ENCODE measurements around the gene SLC25A39. TPM values are rescaled to one million over a fixed set of nuclear protein-coding genes. Genes with fewer than 3 reads are reported as not detected.

The SLC25A39 gene
- total and polyA plus RNA-seq, 2 of the 13 experiments (the other 11 are each of a cell fraction or from before 2014, with no cell fraction given): 144 to 151 TPM

DNA sequence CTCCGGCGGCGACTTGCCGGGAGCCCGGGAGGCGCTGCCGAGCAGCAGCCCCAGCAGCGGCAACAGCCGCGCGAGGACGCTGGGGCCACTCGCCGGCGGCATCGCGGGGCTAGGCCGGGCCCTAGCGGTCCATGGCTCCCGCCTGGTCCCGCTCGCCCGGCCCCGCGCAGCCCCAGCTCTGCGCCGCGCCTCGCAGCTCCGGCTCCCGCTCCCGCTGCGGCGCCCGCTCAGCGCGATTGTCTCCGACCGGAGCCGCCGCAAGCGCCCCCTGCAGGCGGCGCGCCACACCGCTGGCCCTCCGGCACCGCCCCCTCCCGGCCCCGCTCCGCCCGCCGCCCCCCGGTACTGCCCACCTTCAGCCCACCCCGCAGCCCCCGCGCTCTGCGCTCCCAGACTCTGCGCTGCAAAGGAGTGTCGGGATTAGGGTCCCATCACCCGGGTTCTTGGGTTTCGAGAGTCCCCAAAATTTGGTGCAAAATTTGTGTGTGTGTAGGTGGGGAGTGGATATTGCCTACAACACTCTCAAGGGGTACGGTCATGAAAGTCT lies 39.1 kb upstream of the SLC25A39 start, which contains the start of gene FAM171A2:
TSS of gene FAM171A2 (minus strand) at position 241 of the 547 bp plus-strand sequence. CDS start at position 102, 139 bp downstream.
- 1% methylated on average over 13 of the region's 63 CpGs for WGBS (ENCODE audit: low lambda C conversion rate)
- in situ Hi-C loops (cut with HindIII; ENCODE audit: extremely low pct_ligation_motif_present, low pct_unique_long_range_greater_than_20kb): no loop called here
- Histone ChIP-seq H3K27me3 (ENCODE audit: control insufficient read depth in 1 of 2, insufficient read depth in 2 of 2, low read length in 2 of 2) (peaks cover 1 to 14% of the 10 kb centered on the region in 2 experiments; a peak in 3 of 5 replicates), H3K4me2 (ENCODE audit: low read depth, low read length) (peak within 1 kb of the TSS; percentile 98), H3K36me3 (replicated peaks in 1 of 2; ENCODE audit: control insufficient read depth in 1 of 2, insufficient read depth in 2 of 2, low read length in 2 of 2) (no peaks in the 10 kb centered on the region), H3K79me2 (ENCODE audit: insufficient read depth, low read length) (no peaks in the 10 kb centered on the region), H3K27ac (ENCODE audit: extremely low read length, insufficient read depth, low read length) (no peak within 1 kb of the TSS), H4K20me1 (ENCODE audit: insufficient read depth, low read length) (no peaks in the 10 kb centered on the region), H3K4me3 (replicated peaks in 1 of 3; ENCODE audit: insufficient read depth in 1 of 3, low read depth in 2 of 3, low read length in 3 of 3) (peak within 1 kb of the TSS; percentile 75 to 82 (median 76)), H3K9me3 (ENCODE audit: low read length) (no peaks in the 10 kb centered on the region), H2AFZ (ENCODE audit: low read length) (peak within 1 kb of the TSS; percentile 23), H3K9ac (ENCODE audit: insufficient read depth, low read depth, low read length) (peak within 1 kb of the TSS; percentile 67; the same call in 1 of the 2 replicates), H3K4me1 (ENCODE audit: insufficient read depth, low read length) (peaks cover 55% of the 10 kb centered on the region)
- ATAC-seq (peak; percentile 82), DNase-seq (ENCODE audit: low spot score) (no peak), FAIRE-seq (no peak)
- ChIA-PET POLR2A (interaction anchor here (0.7 to 3.2 kb wide), 6 partner anchors 9 to 535 kb away, joined by 3 to 19 read pairs (median 5); partner anchors contain the start of genes GRN and UBTF), CTCF (ENCODE audit: low intra/inter-chr PET ratio, low total read pairs) (interaction anchor here (1.8 kb wide), 1 partner anchor 9 kb away, joined by 9 read pairs; no protein-coding TSS in a partner anchor)
- BruUV-seq (replicated peaks): no TSS peak
- intact Hi-C loops (cut with micrococcal nuclease; ENCODE audit: unreplicated experiment): no loop called here
- no peak for TF ChIP-seq SMARCE1 (IDR thresholded peaks at IDR 0.05; ENCODE audit: borderline replicate concordance)
- TF ChIP-seq, protein P1, sequence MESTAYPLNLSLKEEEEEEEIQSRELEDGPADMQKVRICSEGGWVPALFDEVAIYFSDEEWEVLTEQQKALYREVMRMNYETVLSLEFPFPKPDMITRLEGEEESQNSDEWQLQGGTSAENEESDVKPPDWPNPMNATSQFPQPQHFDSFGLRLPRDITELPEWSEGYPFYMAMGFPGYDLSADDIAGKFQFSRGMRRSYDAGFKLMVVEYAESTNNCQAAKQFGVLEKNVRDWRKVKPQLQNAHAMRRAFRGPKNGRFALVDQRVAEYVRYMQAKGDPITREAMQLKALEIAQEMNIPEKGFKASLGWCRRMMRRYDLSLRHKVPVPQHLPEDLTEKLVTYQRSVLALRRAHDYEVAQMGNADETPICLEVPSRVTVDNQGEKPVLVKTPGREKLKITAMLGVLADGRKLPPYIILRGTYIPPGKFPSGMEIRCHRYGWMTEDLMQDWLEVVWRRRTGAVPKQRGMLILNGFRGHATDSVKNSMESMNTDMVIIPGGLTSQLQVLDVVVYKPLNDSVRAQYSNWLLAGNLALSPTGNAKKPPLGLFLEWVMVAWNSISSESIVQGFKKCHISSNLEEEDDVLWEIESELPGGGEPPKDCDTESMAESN (CRISPR knock-in tag; conservative IDR thresholded peaks at IDR 0.05): 0 out of 2 replicates have a peak, but pooled peaks have one; percentile 36
- 0 out of 2 replicates have a peak, but pooled peaks have one; percentile 68 for TF ChIP-seq ZNF547 (CRISPR knock-in tag; IDR thresholded peaks at IDR 0.05)
- no peak for TF ChIP-seq ZNF75D (CRISPR knock-in tag; IDR thresholded peaks at IDR 0.05; ENCODE audit: borderline replicate concordance)
- no peak for TF ChIP-seq ZNF33A (CRISPR knock-in tag; IDR thresholded peaks at IDR 0.05; ENCODE audit: borderline replicate concordance)
- TF ChIP-seq ZNF891 (CRISPR knock-in tag; IDR thresholded peaks at IDR 0.05): 0 out of 2 replicates have a peak, but pooled peaks have one; percentile 24
- no peak for TF ChIP-seq ATM (IDR thresholded peaks at IDR 0.05; ENCODE audit: borderline replicate concordance)
- TF ChIP-seq, protein P2, sequence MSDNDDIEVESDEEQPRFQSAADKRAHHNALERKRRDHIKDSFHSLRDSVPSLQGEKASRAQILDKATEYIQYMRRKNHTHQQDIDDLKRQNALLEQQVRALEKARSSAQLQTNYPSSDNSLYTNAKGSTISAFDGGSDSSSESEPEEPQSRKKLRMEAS (IDR thresholded peaks at IDR 0.05): peak; percentile 81
- no peak for TF ChIP-seq SRF (IDR thresholded peaks at IDR 0.05; ENCODE audit: low read depth, low read length)
- no peak for TF ChIP-seq ZNF839 (CRISPR knock-in tag; IDR thresholded peaks at IDR 0.05; ENCODE audit: borderline replicate concordance)
- TF ChIP-seq RCOR2 (CRISPR knock-in tag; IDR thresholded peaks at IDR 0.05): no peak
- TF ChIP-seq, protein P3, sequence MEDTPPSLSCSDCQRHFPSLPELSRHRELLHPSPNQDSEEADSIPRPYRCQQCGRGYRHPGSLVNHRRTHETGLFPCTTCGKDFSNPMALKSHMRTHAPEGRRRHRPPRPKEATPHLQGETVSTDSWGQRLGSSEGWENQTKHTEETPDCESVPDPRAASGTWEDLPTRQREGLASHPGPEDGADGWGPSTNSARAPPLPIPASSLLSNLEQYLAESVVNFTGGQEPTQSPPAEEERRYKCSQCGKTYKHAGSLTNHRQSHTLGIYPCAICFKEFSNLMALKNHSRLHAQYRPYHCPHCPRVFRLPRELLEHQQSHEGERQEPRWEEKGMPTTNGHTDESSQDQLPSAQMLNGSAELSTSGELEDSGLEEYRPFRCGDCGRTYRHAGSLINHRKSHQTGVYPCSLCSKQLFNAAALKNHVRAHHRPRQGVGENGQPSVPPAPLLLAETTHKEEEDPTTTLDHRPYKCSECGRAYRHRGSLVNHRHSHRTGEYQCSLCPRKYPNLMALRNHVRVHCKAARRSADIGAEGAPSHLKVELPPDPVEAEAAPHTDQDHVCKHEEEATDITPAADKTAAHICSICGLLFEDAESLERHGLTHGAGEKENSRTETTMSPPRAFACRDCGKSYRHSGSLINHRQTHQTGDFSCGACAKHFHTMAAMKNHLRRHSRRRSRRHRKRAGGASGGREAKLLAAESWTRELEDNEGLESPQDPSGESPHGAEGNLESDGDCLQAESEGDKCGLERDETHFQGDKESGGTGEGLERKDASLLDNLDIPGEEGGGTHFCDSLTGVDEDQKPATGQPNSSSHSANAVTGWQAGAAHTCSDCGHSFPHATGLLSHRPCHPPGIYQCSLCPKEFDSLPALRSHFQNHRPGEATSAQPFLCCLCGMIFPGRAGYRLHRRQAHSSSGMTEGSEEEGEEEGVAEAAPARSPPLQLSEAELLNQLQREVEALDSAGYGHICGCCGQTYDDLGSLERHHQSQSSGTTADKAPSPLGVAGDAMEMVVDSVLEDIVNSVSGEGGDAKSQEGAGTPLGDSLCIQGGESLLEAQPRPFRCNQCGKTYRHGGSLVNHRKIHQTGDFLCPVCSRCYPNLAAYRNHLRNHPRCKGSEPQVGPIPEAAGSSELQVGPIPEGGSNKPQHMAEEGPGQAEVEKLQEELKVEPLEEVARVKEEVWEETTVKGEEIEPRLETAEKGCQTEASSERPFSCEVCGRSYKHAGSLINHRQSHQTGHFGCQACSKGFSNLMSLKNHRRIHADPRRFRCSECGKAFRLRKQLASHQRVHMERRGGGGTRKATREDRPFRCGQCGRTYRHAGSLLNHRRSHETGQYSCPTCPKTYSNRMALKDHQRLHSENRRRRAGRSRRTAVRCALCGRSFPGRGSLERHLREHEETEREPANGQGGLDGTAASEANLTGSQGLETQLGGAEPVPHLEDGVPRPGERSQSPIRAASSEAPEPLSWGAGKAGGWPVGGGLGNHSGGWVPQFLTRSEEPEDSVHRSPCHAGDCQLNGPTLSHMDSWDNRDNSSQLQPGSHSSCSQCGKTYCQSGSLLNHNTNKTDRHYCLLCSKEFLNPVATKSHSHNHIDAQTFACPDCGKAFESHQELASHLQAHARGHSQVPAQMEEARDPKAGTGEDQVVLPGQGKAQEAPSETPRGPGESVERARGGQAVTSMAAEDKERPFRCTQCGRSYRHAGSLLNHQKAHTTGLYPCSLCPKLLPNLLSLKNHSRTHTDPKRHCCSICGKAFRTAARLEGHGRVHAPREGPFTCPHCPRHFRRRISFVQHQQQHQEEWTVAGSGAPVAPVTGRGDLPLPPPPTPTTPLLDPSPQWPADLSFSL (CRISPR knock-in tag; IDR thresholded peaks at IDR 0.05): no peak
- TF ChIP-seq ZNF614 (CRISPR knock-in tag; IDR thresholded peaks at IDR 0.05; ENCODE audit: borderline replicate concordance): no peak; the same call in 1 of the 2 replicates
